Loucy (cell line): Measurements from ENCODE around the gene HID1.

ENCODE experiments used
- H2AFZ ChIP-seq: fragments of 200-600 bp; sonication (generic); 2 replicates; pipeline ENCODE4 v1.6.0; 2016; ENCODE audit warnings: antibody characterized with exemption, mild to moderate bottlenecking, low read length, moderate library complexity
- H3F3A ChIP-seq: fragments of 200-600 bp; 2 replicates; pipeline ENCODE4 v1.6.0; 2016; ENCODE audit warnings: antibody characterized with exemption, low read depth, mild to moderate bottlenecking
- H3K27me3 ChIP-seq: fragments of 200-600 bp; sonication (generic); 2 replicates; pipeline ENCODE4 v1.6.1; 2014; ENCODE audit warnings: low read length, mild to moderate bottlenecking; ENCODE audit not compliant: insufficient read depth, poor library complexity, severe bottlenecking
- H3K36me3 ChIP-seq: fragments of 200-600 bp; sonication (generic); 2 replicates; pipeline ENCODE4 v1.6.1; 2016; ENCODE audit warnings: low read length; ENCODE audit not compliant: insufficient read depth
- H3K4me1 ChIP-seq: fragments of 200-600 bp; sonication (generic); 2 replicates; pipeline ENCODE4 v1.5.1; 2014; ENCODE audit warnings: low read length, mild to moderate bottlenecking; ENCODE audit not compliant: insufficient read depth, poor library complexity, severe bottlenecking
- H3K4me2 ChIP-seq: fragments of 200-600 bp; sonication (generic); 2 replicates; pipeline ENCODE4 v1.6.0; 2014; ENCODE audit warnings: antibody characterized with exemption, low read length, low read depth, mild to moderate bottlenecking; ENCODE audit not compliant: poor library complexity, severe bottlenecking
- H3K4me3 ChIP-seq: fragments of 200-600 bp; sonication (generic); 2 replicates; pipeline ENCODE4 v1.5.1; 2014; ENCODE audit warnings: low read length, mild to moderate bottlenecking, mixed read lengths; ENCODE audit not compliant: poor library complexity, severe bottlenecking
- H3K79me2 ChIP-seq: fragments of 200-600 bp; sonication (generic); 2 replicates; pipeline ENCODE4 v1.6.1; 2014; ENCODE audit warnings: low read length; ENCODE audit not compliant: insufficient read depth
- H3K9ac ChIP-seq: fragments of 200-600 bp; sonication (generic); 2 replicates; pipeline ENCODE4 v1.6.0; 2014; ENCODE audit warnings: mild to moderate bottlenecking, low read depth, low read length, moderate library complexity; ENCODE audit not compliant: poor library complexity, severe bottlenecking
- H3K9me2 ChIP-seq: fragments of 200-600 bp; sonication (generic); replicated peaks from 2 replicates; pipeline ENCODE4 v1.6.1; 2016; ENCODE audit warnings: low read depth, low read length, mixed read lengths
- H3K9me3 ChIP-seq: fragments of 200-600 bp; sonication (generic); 2 replicates; pipeline ENCODE4 v1.6.1; 2014; ENCODE audit warnings: mild to moderate bottlenecking, antibody characterized with exemption, low read length, low read depth; ENCODE audit not compliant: insufficient read depth
- H4K20me1 ChIP-seq: fragments of 200-600 bp; sonication (generic); 2 replicates; pipeline ENCODE4 v1.6.0; 2014; ENCODE audit warnings: antibody characterized with exemption, low read length, mild to moderate bottlenecking; ENCODE audit not compliant: insufficient read depth, poor library complexity, severe bottlenecking
- EZH2phosphoT487 ChIP-seq: fragments of 200-600 bp; IDR thresholded peaks from 2 replicates; pipeline ENCODE4 v1.6.1; 2018; ENCODE audit warnings: antibody characterized with exemption, mild to moderate bottlenecking, moderate library complexity, borderline replicate concordance
- TF ChIP-seq, protein P1 (sequence below): fragments of 200-600 bp; sonication (generic); conservative IDR thresholded peaks from 2 replicates; pipeline ENCODE4 v1.5.1; 2014; ENCODE audit warnings: mild to moderate bottlenecking, antibody characterized with exemption, low read length

HID1 gene

GRCh38 chr17:74972973-74973328, 392 bp upstream of the HID1 start:
- no peak overlapping the region for H3K9ac ChIP-seq
- H3K9me3 ChIP-seq: no peaks in the 10 kb centered on the region
- H3K4me3 ChIP-seq: peak overlapping the region; percentile 69
- no peaks in the 10 kb centered on the region for H4K20me1 ChIP-seq
- TF ChIP-seq, protein P1, sequence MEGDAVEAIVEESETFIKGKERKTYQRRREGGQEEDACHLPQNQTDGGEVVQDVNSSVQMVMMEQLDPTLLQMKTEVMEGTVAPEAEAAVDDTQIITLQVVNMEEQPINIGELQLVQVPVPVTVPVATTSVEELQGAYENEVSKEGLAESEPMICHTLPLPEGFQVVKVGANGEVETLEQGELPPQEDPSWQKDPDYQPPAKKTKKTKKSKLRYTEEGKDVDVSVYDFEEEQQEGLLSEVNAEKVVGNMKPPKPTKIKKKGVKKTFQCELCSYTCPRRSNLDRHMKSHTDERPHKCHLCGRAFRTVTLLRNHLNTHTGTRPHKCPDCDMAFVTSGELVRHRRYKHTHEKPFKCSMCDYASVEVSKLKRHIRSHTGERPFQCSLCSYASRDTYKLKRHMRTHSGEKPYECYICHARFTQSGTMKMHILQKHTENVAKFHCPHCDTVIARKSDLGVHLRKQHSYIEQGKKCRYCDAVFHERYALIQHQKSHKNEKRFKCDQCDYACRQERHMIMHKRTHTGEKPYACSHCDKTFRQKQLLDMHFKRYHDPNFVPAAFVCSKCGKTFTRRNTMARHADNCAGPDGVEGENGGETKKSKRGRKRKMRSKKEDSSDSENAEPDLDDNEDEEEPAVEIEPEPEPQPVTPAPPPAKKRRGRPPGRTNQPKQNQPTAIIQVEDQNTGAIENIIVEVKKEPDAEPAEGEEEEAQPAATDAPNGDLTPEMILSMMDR: no peak
- no peak for TF ChIP-seq EZH2phosphoT487
- no peaks in the 10 kb centered on the region for H3F3A ChIP-seq
- H3K36me3 ChIP-seq: no peaks in the 10 kb centered on the region
- peaks cover 17% of the 10 kb centered on the region for H3K27me3 ChIP-seq
- no peaks in the 10 kb centered on the region for H3K79me2 ChIP-seq
- no peaks in the 10 kb centered on the region for H3K4me1 ChIP-seq
- H2AFZ ChIP-seq: peak overlapping the region; percentile 64; the same call in 1 of the 2 replicates
- no peaks in the 10 kb centered on the region for H3K9me2 ChIP-seq
- peak overlapping the region; percentile 67 for H3K4me2 ChIP-seq

DNA sequence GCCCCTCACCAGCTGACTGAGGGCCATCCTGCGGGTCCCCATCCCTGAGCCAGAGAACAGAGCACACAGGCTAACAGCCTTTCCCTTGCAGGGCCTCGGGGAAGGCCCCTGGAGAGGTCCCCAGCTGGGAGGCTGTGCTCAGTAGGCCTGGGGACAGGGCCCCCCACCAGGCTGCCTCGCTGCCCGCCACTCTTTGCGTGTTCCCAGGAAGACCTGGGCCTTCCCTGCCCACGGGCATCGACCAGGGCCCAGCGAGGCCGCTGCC, 785 bp downstream of the HID1 start:
- H3K4me3 ChIP-seq: no peak overlapping the region
- no peak overlapping the region for H3K4me2 ChIP-seq
- H3K9me3 ChIP-seq: no peaks in the 10 kb centered on the region
- no peaks in the 10 kb centered on the region for H3K36me3 ChIP-seq
- no peaks in the 10 kb centered on the region for H3K9me2 ChIP-seq
- H3K4me1 ChIP-seq: no peaks in the 10 kb centered on the region
- no peak overlapping the region; the same call in 1 of the 2 replicates for H2AFZ ChIP-seq
- H3K27me3 ChIP-seq: peaks cover 17% of the 10 kb centered on the region
- no peaks in the 10 kb centered on the region for H4K20me1 ChIP-seq
- TF ChIP-seq EZH2phosphoT487: no peak
- TF ChIP-seq, protein P1: no peak
- no peaks in the 10 kb centered on the region for H3K79me2 ChIP-seq
- no peaks in the 10 kb centered on the region for H3F3A ChIP-seq
- H3K9ac ChIP-seq: no peak overlapping the region

- H3K9me3 ChIP-seq: no peaks in the 10 kb centered on the region
Observed at GRCh38 chr17:74971069-74971841, 1.3 kb downstream of the HID1 start.

More at GRCh38 chr17:74971069-74971841, 1.3 kb downstream of the HID1 start:
- TF ChIP-seq, protein P1: no peak
- TF ChIP-seq EZH2phosphoT487: no peak
- Histone ChIP-seq H2AFZ (no peak overlapping the region), H3K4me2 (no peak overlapping the region), H3K9me2 (no peaks in the 10 kb centered on the region), H3K9ac (no peak overlapping the region), H3K4me1 (no peaks in the 10 kb centered on the region), H3K36me3 (no peaks in the 10 kb centered on the region), H3K79me2 (no peaks in the 10 kb centered on the region), H4K20me1 (no peaks in the 10 kb centered on the region), H3F3A (no peaks in the 10 kb centered on the region), H3K4me3 (no peak overlapping the region), H3K27me3 (peaks cover 17% of the 10 kb centered on the region)
